Measurements from ENCODE around the gene FAM168A. TPM values are rescaled to one million over a fixed set of nuclear protein-coding genes. Genes with fewer than 3 reads are reported as not detected.

FAM168A gene
- total and polyA plus RNA-seq, 2 of the 8 experiments (the other 6 are each of a cell fraction or from before 2014, with no cell fraction given), result 17.1 to 21.6 TPM

DNA sequence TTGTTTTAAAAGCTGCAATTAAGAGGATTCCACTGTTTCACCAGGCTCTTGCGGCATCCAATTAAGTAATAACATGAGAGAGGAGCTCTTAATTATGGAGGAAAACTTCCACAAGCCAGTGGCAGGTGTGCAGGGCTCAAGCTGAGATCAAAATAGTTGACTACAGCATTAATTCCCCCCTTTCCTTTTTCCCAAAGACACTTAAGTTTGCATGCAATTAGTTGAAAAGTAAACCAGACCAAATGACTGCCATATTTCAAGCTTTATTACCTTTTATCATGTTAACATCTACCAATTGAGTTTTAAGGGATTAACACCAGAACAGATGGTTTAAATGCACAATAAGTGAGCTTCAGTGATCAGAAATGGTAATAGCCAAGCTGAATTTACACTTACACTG is 32.1 kb downstream of the FAM168A start:
- no peak overlapping the region for H3K14ac ChIP-seq (ENCODE audit: insufficient read length)
- no peak for FAIRE-seq
- no peaks in the 10 kb centered on the region; a peak in 1 of 7 replicates for H3K4me1 ChIP-seq (replicated peaks in 1 of 4; ENCODE audit: control insufficient read depth in 3 of 4, insufficient read depth in 4 of 4, low read length in 3 of 4)
- H3K18ac ChIP-seq (ENCODE audit: extremely low read depth, low read length), result no peak overlapping the region
- no peak overlapping the region for H3K23ac ChIP-seq (ENCODE audit: insufficient read length)
- H3K23me2 ChIP-seq (ENCODE audit: low read depth, low read length), result no peaks in the 10 kb centered on the region
- no peak overlapping the region for H2BK5ac ChIP-seq (ENCODE audit: low read depth, low read length)
- H3K4me3 ChIP-seq (ENCODE audit: extremely low read depth in 1 of 4, insufficient read depth in 2 of 4, low read depth in 3 of 4, low read length in 4 of 4), result no peak overlapping the region
- H2BK15ac ChIP-seq (ENCODE audit: low read length), result no peak overlapping the region
- DNase-seq (ENCODE audit: low read depth in 1 of 2, low spot score in 2 of 2), result no peak
- H2BK20ac ChIP-seq (ENCODE audit: low read length), result no peak overlapping the region
- no peak overlapping the region for H2BK12ac ChIP-seq (ENCODE audit: low read depth, low read length)
- H3K4ac ChIP-seq (replicated peaks; ENCODE audit: insufficient read length, low read depth, low read length), result no peak overlapping the region
- peaks cover 0 to 15% of the 10 kb centered on the region in 2 experiments; a peak in 2 of 4 replicates for H3K79me2 ChIP-seq (ENCODE audit: control insufficient read depth in 1 of 2, insufficient read depth in 2 of 2, low read length in 2 of 2)
- H4K5ac ChIP-seq (ENCODE audit: insufficient read length, low read depth, low read length), result no peak overlapping the region
- no peaks in the 10 kb centered on the region for H3K9me3 ChIP-seq (ENCODE audit: insufficient read depth in 2 of 2, low read depth in 1 of 2, low read length in 1 of 2)
- peaks cover 6% of the 10 kb centered on the region; the same call in 1 of the 2 replicates for H3K79me1 ChIP-seq (ENCODE audit: low read depth, low read length)
- CTCF ChIA-PET (ENCODE audit: partially characterized antibody), result interaction anchor here (0.6 to 2.5 kb wide), 6 partner anchors 14 to 214 kb away, joined by 3 to 10 read pairs (median 5); no protein-coding TSS in a partner anchor
- no peak overlapping the region for H4K91ac ChIP-seq (replicated peaks; ENCODE audit: insufficient read length, low read length)
- no peak overlapping the region for H3K4me2 ChIP-seq (ENCODE audit: insufficient read depth in 1 of 2, low read depth in 2 of 2, low read length in 2 of 2)
- H3K27me3 ChIP-seq (replicated peaks in 1 of 4; ENCODE audit: control insufficient read depth in 3 of 4, extremely low read depth in 1 of 4, insufficient read depth in 3 of 4, low read length in 3 of 4), result no peaks in the 10 kb centered on the region
- no peak overlapping the region for H2AFZ ChIP-seq (ENCODE audit: low read length)
- H3K36me3 ChIP-seq (ENCODE audit: control insufficient read depth in 2 of 4, insufficient read depth in 4 of 4, low read length in 3 of 4), result no peaks in the 10 kb centered on the region; a peak in 1 of 8 replicates
- POLR2A ChIA-PET (ENCODE audit: partially characterized antibody), result interaction anchor here (1.0 kb wide), 1 partner anchor 10 kb away, joined by 3 read pairs; no protein-coding TSS in a partner anchor
- no peak overlapping the region for H2AK5ac ChIP-seq (ENCODE audit: low read depth, low read length)
- H4K8ac ChIP-seq (ENCODE audit: extremely low read depth, insufficient read depth, low read length), result no peak overlapping the region
- H3K9ac ChIP-seq (replicated peaks in 1 of 4; ENCODE audit: extremely low read depth in 1 of 4, low read depth in 3 of 4, low read length in 3 of 4), result no peak overlapping the region
- peaks cover 0 to 5% of the 10 kb centered on the region in 2 experiments for H4K20me1 ChIP-seq (replicated peaks in 1 of 2; ENCODE audit: control insufficient read depth in 1 of 2, insufficient read depth in 2 of 2, low read length in 2 of 2)
- no peak overlapping the region for H3K27ac ChIP-seq (ENCODE audit: low read depth, low read length)
- H2BK120ac ChIP-seq (replicated peaks; ENCODE audit: low read depth, low read length), result no peak overlapping the region
- no peak overlapping the region for H3K56ac ChIP-seq (replicated peaks; ENCODE audit: insufficient read length, low read depth, low read length)
- WGBS, 2 experiments (ENCODE audit: extremely low coverage in 1 of 2, insufficient coverage in 1 of 2, insufficient read length in 1 of 2, insufficient replicate concordance in 2 of 2, low coverage in 1 of 2, low lambda C conversion rate in 2 of 2, missing lambda C conversion rate in 1 of 2), result 96% methylated on average over 1 of the region's 1 CpG; no CpG with 5 or more reads in 1 of the 2 experiments
- TF ChIP-seq NANOG (IDR thresholded peaks at IDR 0.05; ENCODE audit: insufficient read depth, low read depth, low read length, poor library complexity, severe bottlenecking), result no peak
- TF ChIP-seq, protein P1, sequence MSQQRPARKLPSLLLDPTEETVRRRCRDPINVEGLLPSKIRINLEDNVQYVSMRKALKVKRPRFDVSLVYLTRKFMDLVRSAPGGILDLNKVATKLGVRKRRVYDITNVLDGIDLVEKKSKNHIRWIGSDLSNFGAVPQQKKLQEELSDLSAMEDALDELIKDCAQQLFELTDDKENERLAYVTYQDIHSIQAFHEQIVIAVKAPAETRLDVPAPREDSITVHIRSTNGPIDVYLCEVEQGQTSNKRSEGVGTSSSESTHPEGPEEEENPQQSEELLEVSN (IDR thresholded peaks at IDR 0.05), result no peak
- TF ChIP-seq, protein P2, sequence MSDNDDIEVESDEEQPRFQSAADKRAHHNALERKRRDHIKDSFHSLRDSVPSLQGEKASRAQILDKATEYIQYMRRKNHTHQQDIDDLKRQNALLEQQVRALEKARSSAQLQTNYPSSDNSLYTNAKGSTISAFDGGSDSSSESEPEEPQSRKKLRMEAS (IDR thresholded peaks at IDR 0.05), result no peak
- TF ChIP-seq CTBP2 (IDR thresholded peaks at IDR 0.05; ENCODE audit: borderline replicate concordance, insufficient read depth, insufficient read length, low read length), result no peak
- TF ChIP-seq POLR2A (IDR thresholded peaks at IDR 0.05; ENCODE audit: control extremely low read depth in 1 of 2, low read depth in 2 of 2, low read length in 2 of 2), result no peak
- TF ChIP-seq BRCA1 (IDR thresholded peaks at IDR 0.05; ENCODE audit: low read depth, low read length), result no peak
- TF ChIP-seq SUZ12 (IDR thresholded peaks at IDR 0.05; ENCODE audit: low read length), result no peak
- no peak for TF ChIP-seq KDM5A (IDR thresholded peaks at IDR 0.05; ENCODE audit: low read length)
- TF ChIP-seq SIX5 (IDR thresholded peaks at IDR 0.05; ENCODE audit: low read depth, low read length), result no peak
- no peak for TF ChIP-seq RAD21 (IDR thresholded peaks at IDR 0.05 in 1 of 2, conservative IDR thresholded peaks at IDR 0.05 in 1 of 2; ENCODE audit: low read depth in 2 of 2, low read length in 2 of 2)
- no peak for TF ChIP-seq KDM4A (IDR thresholded peaks at IDR 0.05; ENCODE audit: low read depth, low read length, severe bottlenecking)
- TF ChIP-seq BCL11A (IDR thresholded peaks at IDR 0.05; ENCODE audit: low read depth in 2 of 2, low read length in 2 of 2), result no peak
- no peak for TF ChIP-seq PHF8 (conservative IDR thresholded peaks at IDR 0.05; ENCODE audit: low read depth, low read length)

Data from H1 (cell line).